ENCODE results near the gene SUGCT.
"Not testable (repeated sequence)": the region's sequence is repeated elsewhere in the genome, so short reads cannot be mapped to it uniquely, and the experiment has no call there.

SUGCT gene

DNA sequence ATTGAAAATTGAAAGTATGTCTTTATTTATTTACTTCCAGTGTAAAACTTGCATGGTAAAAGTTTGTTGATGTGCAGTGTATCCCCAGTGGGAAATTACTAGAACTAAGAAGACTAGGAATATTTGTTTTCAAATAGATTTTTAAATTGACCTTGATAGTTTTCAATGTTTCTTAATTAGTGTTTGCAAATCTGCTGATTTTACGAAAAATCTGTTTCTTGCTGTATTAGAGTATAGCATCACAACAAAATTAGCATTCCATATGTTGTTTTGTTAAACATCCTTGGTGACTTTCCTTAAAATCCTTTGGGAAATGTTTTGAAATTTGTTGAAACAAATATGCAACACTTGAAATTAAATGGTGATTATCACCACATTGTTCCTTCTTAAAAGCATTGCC lies 425.9 kb downstream of the SUGCT start:
- no peak for DNase-seq

DNA sequence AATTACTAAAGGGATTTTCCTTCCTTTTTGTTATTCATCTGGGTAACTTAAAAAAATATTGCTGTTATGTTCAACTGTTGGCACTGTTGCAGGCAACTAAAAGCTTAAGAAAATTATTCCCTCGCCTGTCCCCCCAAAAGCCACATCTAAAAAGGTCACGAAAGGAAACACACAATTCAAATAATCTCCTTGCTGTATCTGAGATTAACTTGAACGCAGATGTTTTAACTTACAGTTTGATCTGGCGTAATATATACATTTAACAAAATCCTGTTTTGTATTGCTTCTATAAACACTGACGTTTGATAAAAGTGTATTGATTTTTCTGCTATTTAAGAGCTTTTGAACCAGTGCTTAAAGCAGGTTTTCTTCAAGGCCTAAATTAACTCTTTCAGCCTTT lies 432.1 kb downstream of the SUGCT start:
- no peak for DNase-seq

DNA sequence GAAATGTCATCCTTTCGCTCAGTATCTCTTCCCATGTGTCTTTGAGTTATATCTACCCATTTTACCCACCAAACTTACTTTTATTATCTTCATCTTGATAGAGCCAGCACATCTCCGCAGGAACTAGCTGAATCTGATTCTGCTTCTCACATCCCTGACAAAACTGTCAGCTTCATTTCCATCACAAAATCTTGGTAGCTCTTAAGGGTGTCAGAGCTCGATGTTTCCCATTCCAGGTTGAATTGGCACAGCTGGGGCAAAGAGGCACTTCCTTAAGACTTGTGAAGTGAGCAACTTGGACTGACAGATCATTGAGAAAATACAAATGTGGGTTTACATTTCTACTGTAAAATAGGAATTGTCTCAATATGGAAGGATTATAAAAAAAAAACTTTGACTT lies 434.5 kb downstream of the SUGCT start:
- DNase-seq = no peak

DNA sequence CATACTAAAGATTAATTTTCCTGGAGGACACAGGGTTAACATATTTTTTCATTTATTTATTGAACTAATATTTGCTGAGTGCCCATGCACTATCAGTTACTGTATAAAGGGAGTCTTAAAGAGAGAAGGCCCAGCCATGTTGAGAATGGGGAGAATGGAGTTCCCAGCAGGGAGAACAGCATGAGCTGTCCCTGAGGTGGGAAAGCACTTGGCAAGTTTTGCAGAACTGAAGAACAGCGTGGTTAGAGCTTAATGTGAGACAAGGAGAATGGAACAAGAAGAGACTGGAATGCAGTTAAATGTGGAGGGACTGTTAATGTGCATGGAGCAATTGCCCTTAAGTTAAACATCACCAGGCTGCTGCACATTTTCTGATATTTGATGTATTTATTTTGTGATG lies 435.4 kb downstream of the SUGCT start:
- DNase-seq = no peak

DNA sequence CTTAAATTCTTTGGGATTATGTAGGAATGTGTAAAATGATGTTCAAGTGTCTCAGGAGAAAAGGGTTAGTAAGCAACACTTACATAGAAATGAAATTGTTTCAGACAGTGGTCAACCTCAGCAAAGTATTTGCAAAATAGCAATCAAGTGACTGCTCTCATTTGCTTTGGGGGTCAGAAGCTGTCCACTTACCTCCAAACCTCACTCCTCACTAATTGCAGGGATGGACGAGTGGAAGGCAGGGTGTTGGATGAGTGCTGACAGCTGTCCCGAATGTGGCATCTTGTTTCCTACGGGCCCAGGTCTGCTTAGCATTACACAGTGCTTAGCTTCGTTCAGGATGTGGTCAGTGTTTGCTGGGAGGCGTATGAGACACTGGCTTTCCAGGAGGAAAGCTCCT lies 437.0 kb downstream of the SUGCT start:
- no peak for DNase-seq

DNA sequence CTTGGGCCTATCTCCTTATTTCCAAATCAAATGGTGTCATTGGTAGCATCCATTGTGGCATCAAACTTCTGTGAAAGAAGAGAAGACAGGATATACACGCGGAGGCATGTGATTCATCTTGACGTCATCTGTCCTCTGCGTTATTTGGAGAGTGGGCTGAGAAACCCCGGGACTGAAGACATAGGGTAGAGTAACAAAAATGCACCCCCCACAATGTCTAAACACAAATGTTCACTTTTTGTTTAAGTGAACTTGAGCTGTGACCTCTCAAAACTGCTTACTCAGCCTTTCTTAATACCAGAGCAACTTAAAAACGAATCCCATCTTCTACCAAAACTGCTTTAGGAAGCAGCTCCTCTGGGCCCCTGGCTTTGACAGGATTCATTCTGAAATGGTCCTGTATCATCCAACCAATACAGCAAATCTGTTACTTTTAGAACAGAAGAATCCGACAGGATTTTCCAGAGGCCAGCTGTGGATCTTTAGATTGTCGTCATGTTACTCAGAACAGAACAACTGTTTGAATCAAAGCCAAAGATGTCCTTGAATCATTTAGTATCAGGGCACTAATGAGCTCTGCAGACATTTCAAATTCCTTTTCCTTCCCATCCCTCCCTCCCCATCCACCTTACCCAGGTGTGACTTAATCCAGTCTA lies 438.1 kb downstream of the SUGCT start:
- DNase-seq = no peak

DNA sequence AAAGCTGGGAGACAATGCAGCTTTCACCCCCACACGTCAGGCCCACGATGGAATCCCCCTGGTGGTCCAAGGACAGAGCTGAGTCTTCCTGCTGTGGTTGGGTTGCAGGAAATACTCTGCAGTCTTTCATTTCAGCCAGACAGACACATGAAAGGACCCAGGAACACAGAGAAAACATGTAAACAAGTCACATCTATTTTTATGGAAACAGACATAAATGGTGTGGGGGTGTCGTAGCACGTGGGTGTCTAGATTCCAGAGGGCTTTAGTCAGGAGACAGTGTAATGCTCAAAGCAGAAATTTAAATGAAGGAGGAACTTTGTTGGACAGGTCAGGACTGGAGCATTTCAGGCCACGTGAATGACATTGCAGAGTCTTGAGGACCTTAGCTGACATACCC lies 444.6 kb downstream of the SUGCT start:
- DNase-seq = no peak

DNA sequence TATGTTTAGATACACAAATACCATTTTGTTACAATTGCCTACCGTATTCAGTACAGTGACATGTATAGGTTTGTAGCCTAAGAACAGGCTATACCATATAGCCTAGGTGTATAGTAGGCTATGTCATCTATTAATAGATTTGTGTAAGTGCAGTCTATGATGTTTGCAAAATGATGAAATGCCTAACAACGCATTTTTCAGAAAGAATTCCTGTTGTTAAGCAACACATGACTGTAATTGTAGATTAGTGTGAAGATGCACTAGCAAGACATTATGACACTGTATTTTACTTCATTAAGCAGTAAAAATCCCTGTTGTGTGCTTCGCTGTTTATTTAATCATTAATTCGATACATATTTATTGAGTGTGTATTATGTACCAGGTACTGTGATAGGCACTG lies 446.0 kb downstream of the SUGCT start:
- DNase-seq = no peak

DNA sequence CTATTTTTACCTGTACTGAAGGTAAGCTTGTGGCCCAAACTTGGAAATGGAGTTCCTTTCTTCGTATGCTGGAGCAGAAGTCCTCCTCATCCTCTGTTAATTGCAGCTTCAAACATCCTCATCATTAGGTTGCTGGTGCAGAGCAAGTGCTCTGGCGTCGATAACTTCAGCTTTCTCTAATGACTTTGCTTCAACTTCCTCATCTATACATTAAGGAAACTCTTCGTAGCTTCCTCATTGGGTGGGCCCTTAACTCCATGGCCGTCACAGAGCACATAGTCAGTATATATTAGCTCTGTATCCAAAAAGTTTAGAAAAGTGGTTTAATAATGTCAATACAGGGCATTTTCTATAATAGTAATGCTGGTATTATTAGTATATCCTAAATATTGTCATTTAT lies 447.7 kb downstream of the SUGCT start:
- no peak for DNase-seq

DNA sequence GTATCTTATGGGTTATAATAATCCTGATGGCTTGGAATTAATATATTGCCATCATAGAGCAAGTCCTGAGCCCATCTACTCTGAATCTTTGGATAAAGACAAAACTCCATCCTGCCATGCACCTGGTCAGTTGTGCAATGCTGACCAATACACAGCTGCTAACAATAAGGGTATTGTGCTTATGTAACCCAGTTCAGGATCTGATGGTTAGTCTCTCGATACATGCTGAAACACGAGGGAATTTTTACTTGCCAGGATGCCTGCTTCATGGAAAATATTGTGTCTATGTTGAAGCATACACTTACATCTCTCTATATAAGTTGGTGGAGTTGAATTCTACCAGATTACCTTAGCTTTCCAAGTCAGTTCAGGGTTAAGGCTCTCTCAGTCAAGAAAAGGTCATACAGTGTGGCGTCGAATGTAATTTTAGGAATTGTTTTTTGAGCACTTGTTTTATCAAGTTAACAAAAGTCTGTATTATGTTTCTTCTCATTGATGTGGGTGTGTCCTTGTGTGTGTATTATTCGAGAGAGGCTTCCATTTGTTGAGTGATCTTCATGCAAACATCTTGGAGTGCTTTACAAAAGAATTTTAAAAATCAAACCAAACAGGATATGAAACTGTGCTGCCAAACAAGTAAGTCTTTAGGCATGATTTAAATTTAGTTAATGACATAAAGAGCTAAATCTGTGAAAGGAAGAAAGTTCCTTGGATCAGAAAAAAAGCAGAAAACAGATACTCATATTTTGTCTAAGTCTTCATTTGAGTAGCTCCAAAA lies 449.1 kb downstream of the SUGCT start:
- no peak for DNase-seq

DNA sequence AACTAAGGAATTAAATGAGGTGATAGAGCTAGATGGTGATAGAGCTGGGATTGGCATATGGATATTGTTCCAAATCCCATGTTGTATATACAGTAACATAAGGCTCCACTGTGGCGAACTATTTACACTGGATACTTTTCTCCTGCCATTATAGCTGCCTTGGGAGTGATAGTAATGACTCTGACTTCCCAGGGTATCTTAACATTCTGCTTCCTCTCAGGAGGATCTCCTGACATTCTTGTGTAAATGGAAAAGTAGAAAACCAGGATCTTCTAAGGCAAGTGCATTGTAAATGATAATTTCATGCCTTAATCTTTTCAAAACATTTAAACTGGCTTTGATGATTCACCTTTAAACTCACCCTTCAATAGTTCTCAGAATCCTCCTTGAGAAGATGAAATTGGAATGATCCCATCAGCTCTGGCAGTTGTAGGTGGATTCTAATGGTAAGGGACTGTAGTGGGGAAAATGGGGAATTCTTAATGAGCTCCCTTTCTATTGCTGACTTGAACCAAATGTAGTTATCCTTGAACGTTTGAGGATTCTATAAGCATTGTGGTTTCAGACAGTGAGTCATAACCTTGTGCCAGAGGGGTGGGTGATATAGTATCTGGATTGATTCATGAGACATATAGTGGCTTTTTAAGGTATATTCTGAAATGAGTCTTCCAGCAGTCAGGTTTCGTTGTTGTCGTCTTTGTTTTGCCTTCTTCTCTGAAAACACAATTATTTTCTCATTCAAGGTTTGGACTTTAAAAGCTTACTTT lies 450.0 kb downstream of the SUGCT start:
- no peak for DNase-seq

DNA sequence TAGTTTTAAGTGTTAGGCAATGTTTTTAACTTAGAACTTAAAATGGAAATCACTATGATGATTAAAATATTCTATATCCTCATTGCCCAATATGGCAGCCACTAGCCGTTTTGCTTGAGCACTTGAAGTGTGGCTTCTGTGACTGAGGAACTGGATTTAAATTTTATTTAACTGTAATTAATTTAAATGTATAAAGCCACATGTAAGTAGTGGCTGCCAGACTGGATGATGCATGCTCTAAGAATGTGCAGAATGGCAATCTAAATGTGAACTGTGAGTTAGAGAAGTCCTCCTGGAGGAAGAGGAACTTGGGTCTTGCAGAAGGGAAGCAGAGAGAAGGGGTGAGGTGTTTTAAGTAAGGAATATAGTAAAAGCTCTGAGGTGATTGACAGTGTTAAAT lies 451.4 kb downstream of the SUGCT start:
- DNase-seq = no peak

DNA sequence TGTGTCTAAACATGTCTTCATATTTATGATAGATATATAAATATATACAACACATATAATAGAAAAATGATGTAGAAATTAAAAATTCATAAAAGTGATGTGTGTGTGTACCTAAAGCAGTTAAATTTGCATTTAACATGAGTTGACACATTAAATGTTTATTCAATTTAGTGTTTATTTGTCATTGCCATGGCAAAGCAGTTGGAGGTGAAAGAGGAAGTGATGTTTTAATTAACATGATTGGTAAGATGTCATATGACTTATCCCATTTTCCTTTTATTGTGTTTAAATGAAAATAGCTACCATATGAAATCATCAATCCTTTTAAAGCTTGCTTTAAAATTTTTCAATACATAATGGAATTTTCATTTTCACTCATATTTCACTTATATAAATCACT lies 452.6 kb downstream of the SUGCT start:
- no peak for DNase-seq

DNA sequence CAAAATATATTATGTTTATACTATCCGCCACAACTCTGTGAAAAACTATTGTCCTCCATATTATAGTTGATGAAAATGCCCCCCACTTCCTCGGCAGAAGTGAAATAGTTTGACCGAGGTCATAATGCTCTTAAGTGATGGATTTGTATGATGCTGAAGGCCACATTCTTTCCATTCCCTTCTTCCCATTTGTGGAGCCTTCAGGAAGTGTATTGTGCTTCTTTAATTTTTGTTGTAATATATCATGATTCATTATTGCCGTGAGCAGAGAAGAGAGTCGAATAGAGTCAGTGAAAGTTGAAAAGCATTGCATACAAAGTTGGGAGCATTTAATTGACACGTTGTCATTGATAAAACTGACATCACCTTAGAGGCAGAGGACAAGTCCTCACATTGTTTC lies 460.3 kb downstream of the SUGCT start:
- no peak for DNase-seq

DNA sequence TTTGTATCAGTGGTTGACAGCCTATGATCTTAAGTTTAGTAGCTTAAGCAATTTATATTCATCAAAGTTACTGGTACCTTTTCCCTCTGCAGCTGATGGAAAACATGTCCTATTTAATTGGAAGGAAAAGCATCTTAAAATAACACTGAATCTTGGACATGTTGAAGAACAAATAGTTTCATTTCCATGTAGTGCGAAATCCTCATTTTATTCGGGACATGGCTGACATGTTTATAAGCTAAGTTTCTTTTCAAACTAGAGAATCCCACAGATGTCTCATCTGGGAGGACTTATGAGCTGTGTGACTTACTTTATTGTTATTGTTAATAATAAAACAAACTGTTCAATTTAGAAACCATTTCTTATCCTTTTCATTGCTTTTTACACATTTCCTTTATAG lies 461.0 kb downstream of the SUGCT start:
- no peak for DNase-seq

DNA sequence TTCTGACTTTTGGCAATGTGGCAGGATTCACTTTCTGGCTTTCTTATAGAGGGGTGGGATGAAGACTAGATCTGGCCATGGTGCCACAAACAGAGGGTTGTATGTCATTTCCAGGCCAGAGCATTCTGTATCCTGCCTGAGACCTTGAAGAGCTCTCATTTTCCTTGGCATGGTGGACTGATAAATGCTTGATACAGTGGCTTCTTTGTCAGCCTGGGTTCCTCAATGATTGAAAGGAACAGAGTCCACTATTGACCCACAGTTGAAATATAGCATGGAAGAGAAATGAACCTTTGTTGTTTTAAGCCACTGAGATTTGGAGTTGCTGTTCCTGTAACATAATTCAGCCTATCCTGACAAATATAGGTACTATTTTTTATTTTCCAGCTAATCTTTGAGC lies 462.7 kb downstream of the SUGCT start:
- no peak for DNase-seq

DNA sequence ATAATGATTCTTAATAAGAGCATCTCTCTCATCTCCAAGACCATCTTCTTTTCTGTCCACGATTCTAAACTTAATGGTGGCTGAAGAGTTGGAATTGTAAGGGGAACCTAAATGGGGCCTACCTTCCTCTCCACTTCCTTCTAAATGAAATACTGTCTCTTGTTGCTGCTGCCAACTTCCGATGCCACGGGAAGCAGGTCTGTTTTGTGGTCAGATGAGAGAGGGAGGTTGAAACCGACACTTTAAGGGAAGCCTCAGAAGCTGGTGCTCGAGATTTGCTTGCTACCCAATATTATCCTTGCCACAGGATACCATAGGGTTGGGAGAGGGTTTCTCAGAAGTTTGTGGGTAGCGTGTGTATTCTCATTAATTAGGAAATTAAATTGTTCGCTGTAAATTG lies 464.1 kb downstream of the SUGCT start:
- DNase-seq = no peak

DNA sequence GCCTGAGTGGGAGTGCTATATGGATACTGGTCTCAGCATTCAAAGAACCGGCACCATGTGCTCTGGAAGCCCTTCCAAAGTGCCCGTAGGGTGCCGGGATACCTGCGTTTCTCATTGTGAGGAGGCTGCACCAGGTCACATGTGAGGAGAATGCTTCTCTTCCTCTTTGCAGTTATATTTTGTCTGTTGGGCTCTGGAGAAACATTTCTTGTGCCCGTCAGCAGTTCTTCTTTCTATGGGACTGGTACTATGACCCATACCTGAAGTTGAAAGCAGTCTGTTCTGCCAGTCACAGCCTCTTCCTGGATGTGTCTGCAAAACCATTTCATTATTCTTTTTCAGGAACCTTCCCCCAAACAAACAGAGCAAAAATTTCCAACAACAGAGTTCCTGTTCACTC lies 465.0 kb downstream of the SUGCT start:
- no peak for DNase-seq

DNA sequence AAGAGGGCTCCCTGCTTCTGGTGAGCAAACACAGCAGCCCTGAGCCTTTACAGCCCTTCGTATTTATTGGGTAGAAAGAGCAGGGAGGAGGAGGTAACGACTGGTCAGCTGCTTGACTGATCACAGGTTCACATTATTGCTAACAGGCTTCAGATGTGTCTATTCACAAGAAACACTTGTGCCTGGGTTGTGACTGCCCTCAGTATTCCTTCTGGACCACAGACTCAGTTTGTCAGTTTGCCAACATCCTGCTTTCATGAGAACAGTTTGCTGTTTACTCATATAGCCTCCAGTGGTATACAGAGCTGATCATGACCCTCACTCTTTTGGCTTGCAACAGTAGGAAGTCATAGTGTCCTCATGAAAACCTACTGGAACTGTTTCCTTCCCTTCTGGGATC lies 467.5 kb downstream of the SUGCT start:
- DNase-seq = not testable (repeated sequence)

DNA sequence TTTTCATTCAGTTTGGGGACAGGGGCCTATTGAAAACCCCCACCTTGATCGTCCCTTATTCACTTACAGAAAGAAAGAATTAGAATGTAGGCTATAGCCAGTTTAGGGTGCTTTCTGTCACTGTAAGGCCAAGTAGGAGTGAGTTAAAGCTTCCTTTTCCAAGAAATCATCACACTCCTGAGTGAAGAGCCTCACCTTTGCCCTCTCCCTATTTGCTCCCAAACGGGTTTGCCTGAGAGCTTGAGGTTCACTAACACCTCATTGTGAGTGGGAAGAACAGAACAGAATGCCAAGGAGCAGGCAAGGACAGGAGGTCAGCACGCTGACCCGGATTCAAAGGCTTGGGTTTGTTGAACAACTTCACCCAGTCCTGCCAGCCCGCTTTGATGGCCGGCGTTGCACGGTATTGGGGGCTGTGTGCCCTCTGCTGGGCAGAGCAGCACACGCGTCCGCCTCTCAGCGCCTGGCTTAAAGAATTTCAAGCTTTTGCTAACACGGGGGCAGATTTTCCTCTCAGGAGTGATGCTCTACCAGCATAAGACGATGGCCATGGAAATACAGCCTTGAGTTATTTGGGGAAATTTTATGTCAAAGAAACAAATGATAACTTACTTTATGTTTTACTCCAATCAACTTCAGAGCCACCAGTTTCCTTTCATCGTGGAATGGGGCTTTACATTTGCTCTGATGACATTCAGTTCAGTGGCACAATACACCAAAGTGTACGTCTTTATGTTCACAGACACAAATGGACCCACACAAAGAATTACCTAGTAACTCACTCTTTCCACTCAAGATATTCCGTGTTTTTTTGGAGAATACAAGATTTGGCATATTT lies 470.0 kb downstream of the SUGCT start:
- DNase-seq = peak in 48 of 56 donors; percentile 0 to 69 (median 26)

DNA sequence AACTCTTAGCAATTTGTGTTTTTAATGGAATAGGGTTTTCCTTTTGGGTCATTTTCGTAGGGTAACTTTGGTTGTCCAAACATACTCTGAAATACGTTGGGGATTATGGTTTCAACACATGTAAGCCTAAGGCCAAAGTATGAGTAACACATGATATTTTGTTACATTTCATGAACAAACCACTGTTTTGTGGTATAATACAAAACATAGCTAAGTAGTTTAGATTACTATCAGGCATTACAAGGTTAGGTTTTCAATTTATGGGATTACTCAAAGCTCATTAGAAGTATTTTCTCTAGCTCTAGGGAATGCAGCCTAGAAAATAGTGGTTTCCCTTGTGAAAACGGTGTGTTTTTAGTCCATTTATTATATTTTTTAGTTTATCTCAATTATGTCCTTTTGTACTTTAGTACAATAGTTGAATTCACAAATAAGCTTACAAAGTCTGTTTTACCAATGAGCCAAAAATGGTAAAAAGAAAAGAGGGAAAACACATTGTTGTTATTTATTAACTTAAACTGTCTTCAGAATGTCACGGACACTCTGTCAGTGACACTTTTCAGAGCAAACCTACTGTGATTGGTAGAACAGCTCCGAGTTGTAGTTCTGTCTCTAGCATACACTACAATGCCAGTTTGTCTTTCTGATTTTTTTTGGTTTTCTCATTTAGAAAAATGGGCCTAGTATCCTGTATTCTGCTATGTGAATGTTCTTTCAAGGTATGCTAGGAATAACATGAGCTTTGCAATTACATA lies 473.7 kb downstream of the SUGCT start:
- no peak for DNase-seq
